Activated naive CD4-positive, alpha-beta T cell treated with Interleukin-2 at 50 U/mL for 16 hours (primary cell): ENCODE measurements around the gene NCBP1.
A peak's percentile ranks its signal among the peaks of the same experiment; 100 is the strongest.
"Not testable (repeated sequence)": the region's sequence is repeated elsewhere in the genome, so short reads cannot be mapped to it uniquely, and the experiment has no call there.

Source experiments
- DNase-seq: peaks from one replicate; pipeline ENCODE4 v3.0.0-alpha.2; 2020

Gene NCBP1

GRCh38 chr9:97632985-97633858, at the start of gene NCBP1, which contains the start of gene TSTD2:
Gene NCBP1, plus strand, starts transcription at chr9:97633821. Its CDS starts 61 bp downstream, at chr9:97633882.
Gene TSTD2, minus strand, starts transcription at chr9:97633368. Its CDS starts 5,806 bp downstream, at chr9:97627562.
- peak; percentile 96 for DNase-seq

GRCh38 chr9:97584778-97585177, 48.8 kb upstream of the NCBP1 start:
- DNase-seq: not testable (repeated sequence)

GRCh38 chr9:97586909-97587308, 46.7 kb upstream of the NCBP1 start:
- DNase-seq: not testable (repeated sequence)

- DNase-seq: no peak
Observed at GRCh38 chr9:97591535-97591934, 42.1 kb upstream of the NCBP1 start.

GRCh38 chr9:97592126-97592525, 41.5 kb upstream of the NCBP1 start:
- DNase-seq: no peak

GRCh38 chr9:97593960-97594359, 39.7 kb upstream of the NCBP1 start:
- no peak for DNase-seq

- no peak for DNase-seq
Observed at GRCh38 chr9:97594381-97594921, 39.2 kb upstream of the NCBP1 start.

- DNase-seq: no peak
Observed at GRCh38 chr9:97596906-97597305, 36.7 kb upstream of the NCBP1 start.

- DNase-seq: peak; percentile 62
Observed at GRCh38 chr9:97598461-97599288, 34.9 kb upstream of the NCBP1 start.

GRCh38 chr9:97599314-97599846, 34.2 kb upstream of the NCBP1 start:
- no peak for DNase-seq

- DNase-seq: no peak
Observed at GRCh38 chr9:97600531-97601227, 32.9 kb upstream of the NCBP1 start.

- DNase-seq: no peak
Observed at GRCh38 chr9:97601228-97601898, 32.3 kb upstream of the NCBP1 start.

GRCh38 chr9:97602430-97602829, 31.2 kb upstream of the NCBP1 start:
- no peak for DNase-seq

GRCh38 chr9:97604901-97605645, 28.5 kb upstream of the NCBP1 start:
- no peak for DNase-seq

- peak; percentile 53 for DNase-seq
Observed at GRCh38 chr9:97615439-97616072, 18.1 kb upstream of the NCBP1 start.

GRCh38 chr9:97617939-97618416, 15.6 kb upstream of the NCBP1 start:
- DNase-seq: no peak

- not testable (repeated sequence) for DNase-seq
Observed at GRCh38 chr9:97620063-97620462, 13.6 kb upstream of the NCBP1 start.

GRCh38 chr9:97622483-97622882, 11.1 kb upstream of the NCBP1 start:
- not testable (repeated sequence) for DNase-seq

GRCh38 chr9:97623946-97624345, 9.7 kb upstream of the NCBP1 start:
- DNase-seq: no peak

GRCh38 chr9:97625620-97626019, 8.0 kb upstream of the NCBP1 start:
- DNase-seq: no peak
